A549 (cell line): Measurements from ENCODE around the gene HERPUD2.

Source experiments
- EP300 ChIP-seq, 2 experiments: fragments of >200 bp; sonication (Bioruptor Twin); formaldehyde crosslinking; IDR thresholded peaks; 2 replicates in 1 of 2; 3 replicates in 1 of 2; pipeline ENCODE4 v1.6.1; 2016 to 2017
- HEYL ChIP-seq: fragments of 250-450 bp; sonication (Bioruptor Pico); IDR thresholded peaks from 2 replicates; pipeline ENCODE4 v1.8.0; 2021; ENCODE audit warnings: mild to moderate bottlenecking, moderate library complexity
- MAFK ChIP-seq: fragments of 450-650 bp; IDR thresholded peaks from 2 replicates; pipeline ENCODE4 v1.6.1; 2014; ENCODE audit not compliant: partially characterized antibody
- POLR2A ChIP-seq: IDR thresholded peaks from 2 replicates; pipeline ENCODE4 v1.6.1; 2012; ENCODE audit warnings: mild to moderate bottlenecking, low read length
- RAD21 ChIP-seq, 2 experiments: fragments of >200 bp in 1 of 2; sonication (Bioruptor Twin) in 1 of 2; formaldehyde crosslinking in 1 of 2; IDR thresholded peaks in 1 of 2; conservative IDR thresholded peaks in 1 of 2; 2 replicates in 1 of 2; 3 replicates in 1 of 2; pipeline ENCODE4 v1.6.1; 2012 to 2018; ENCODE audit warnings: inconsistent platforms in 1 of 2
- RFX5 ChIP-seq: fragments of 450-650 bp; IDR thresholded peaks from 2 replicates; pipeline ENCODE4 v1.7.1; 2014; ENCODE audit warnings: antibody characterized with exemption, mild to moderate bottlenecking, moderate library complexity
- SMC3 ChIP-seq: fragments of >200 bp; sonication (Bioruptor Twin); formaldehyde crosslinking; IDR thresholded peaks from 3 replicates; pipeline ENCODE4 v1.6.1; 2018; ENCODE audit warnings: inconsistent platforms
- USF2 ChIP-seq: fragments of 450-650 bp; IDR thresholded peaks from 2 replicates; pipeline ENCODE4 v1.6.1; 2014; ENCODE audit warnings: antibody characterized with exemption
- TF ChIP-seq, protein P1 (sequence below): fragments of >200 bp; sonication (Bioruptor Twin); formaldehyde crosslinking; IDR thresholded peaks from 3 replicates; pipeline ENCODE4 v1.5.1; 2016

GRCh38 chr7:35649711-35650110 lies 45.2 kb downstream of the HERPUD2 start:
- TF ChIP-seq MAFK, result no peak
- TF ChIP-seq, protein P1, sequence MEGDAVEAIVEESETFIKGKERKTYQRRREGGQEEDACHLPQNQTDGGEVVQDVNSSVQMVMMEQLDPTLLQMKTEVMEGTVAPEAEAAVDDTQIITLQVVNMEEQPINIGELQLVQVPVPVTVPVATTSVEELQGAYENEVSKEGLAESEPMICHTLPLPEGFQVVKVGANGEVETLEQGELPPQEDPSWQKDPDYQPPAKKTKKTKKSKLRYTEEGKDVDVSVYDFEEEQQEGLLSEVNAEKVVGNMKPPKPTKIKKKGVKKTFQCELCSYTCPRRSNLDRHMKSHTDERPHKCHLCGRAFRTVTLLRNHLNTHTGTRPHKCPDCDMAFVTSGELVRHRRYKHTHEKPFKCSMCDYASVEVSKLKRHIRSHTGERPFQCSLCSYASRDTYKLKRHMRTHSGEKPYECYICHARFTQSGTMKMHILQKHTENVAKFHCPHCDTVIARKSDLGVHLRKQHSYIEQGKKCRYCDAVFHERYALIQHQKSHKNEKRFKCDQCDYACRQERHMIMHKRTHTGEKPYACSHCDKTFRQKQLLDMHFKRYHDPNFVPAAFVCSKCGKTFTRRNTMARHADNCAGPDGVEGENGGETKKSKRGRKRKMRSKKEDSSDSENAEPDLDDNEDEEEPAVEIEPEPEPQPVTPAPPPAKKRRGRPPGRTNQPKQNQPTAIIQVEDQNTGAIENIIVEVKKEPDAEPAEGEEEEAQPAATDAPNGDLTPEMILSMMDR, result no peak
- TF ChIP-seq RAD21 (conservative IDR thresholded peaks at IDR 0.05 in 1 of 2, IDR thresholded peaks at IDR 0.05 in 1 of 2), result no peak
- no peak for TF ChIP-seq HEYL (CRISPR knock-in tag)
- TF ChIP-seq SMC3, result no peak
- no peak for TF ChIP-seq EP300 (IDR thresholded peaks at IDR 0.05)
- no peak for TF ChIP-seq RFX5
- TF ChIP-seq USF2, result no peak
- TF ChIP-seq POLR2A, result no peak
